ENCODE results near the gene GNB1.
"Not testable (repeated sequence)": the region's sequence is repeated elsewhere in the genome, so short reads cannot be mapped to it uniquely, and the experiment has no call there.

The GNB1 gene

DNA sequence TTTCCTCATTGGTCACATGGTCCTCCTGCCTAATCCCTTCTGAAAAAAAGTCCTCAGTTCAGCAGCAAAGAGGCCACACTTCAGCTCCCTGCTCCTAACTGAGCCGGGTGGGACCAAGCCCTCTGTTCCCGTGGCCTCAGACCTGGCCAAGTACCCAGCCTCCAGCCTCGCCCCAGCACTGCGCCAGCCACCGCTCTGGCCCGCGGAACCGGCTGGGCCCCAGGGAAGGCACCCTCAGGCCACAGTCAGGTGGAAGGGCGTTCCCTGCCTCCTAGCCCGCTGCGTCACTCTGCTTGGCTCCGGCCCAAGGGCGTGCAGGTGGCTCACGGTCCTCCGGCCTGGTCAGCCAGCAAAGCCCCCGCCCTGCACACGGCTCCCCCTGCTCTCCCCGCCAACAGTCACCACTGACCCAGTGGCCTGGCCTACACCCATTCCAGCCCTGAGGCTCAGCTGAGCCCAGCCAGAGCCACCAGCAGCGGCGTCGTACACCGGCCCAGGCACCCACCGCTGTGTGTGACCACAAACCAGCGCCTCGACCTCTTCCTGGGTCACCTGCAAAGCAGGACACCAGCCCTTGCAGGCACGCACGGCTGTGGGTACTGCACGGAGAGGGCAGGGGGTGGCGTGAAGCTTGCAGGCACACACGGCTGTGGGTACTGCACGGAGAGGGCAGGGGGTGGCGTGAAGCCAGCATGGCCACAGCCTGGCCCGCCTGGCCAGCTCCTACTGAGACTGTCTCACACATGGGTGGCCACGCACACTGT, 132.0 kb downstream of the GNB1 start:
- DNase-seq = no peak

GRCh38 chr1:1758059-1758621, 132.7 kb downstream of the GNB1 start:
- no peak for DNase-seq

DNA sequence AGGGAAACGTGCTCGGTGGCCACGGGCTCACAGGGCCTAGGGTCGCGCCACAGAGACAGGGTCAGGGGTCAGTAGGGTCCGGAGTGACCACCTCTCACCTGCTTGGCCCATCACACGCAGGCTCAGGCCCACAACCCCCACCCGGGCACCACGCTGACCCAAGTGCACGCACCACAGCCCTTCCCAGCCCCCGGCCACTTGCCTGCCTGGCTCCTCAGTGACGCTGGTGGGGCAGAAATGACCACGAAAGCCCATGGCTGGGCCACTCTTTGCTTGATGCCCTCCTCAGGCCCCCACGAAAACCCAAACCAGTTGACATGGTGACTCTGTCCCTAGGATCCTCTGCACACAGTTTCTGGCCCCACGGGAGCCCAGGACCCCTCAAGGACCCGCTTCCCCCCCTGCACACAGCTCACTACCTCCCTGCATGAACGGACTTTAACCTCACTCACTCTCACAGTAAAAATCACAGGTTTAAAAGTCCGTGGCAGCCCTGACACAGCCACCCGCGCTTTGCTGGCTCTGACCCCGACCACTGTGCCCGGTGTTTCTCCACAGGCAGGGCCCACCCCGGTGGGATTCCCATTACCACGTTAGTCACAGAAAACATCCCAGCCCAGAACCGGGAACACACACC, 133.3 kb downstream of the GNB1 start:
- DNase-seq = no peak

DNA sequence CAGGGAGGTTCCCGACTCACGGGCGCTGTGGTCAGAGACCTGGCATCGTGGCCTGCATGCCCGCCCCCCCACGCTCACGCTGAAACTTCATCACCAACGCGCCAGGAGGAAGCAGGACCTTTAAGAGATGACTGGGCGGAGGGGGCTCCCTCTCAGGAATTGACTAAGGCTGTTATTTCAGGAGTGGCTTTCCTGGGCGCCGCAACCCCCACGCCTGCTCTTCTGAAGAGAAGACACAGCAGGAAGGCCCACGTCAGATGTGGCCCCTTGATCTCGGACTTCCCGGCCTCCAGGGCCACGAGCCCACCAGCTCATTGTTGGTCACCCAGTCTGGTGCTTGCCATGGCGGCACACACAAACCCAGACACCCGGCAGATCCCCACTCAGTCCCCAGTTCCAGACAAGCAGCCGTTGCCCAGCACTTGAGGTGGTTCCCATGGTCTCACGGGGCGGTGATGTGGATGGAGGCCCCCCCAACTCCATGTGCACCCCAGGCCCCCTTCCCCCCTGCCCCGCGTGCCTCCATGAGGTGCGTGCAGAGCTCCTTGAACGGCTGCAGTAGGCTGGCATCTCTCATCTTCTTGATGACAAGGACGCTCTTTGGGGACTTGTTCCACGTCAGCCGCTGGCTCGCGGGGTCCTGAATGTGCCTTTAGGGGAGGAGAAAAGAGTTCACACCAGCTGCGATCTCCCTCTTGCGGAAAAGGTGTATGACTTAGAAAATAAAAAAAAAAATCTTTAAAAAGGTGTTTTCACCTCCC, 134.0 kb downstream of the GNB1 start:
- no peak for DNase-seq

- no peak for DNase-seq
Observed at GRCh38 chr1:1755852-1756251, 135.0 kb downstream of the GNB1 start.

DNA sequence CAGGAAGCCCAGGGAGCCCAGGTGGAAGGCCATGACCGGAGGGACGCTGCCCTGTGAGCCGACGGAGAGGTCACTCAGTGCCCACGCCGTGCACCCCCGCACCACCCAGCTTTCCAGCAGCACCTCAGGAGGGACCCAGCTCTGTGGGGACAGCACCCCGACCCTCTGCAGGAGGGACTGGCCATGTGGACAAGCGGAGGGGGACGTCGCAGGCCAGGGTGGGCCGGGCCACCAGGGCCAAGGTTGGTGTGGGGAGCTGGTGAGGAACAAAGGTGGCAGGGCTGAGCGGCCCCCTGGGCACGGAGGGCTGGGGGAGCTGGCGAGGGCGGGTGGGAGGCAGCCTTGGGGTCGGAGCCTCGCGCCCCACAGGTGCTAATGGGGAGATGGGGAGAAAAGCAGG, 135.5 kb downstream of the GNB1 start:
- DNase-seq = no peak

- no peak for DNase-seq
Observed at GRCh38 chr1:1754051-1754815, 136.7 kb downstream of the GNB1 start.

- DNase-seq = no peak
Observed at GRCh38 chr1:1753607-1754005, 137.3 kb downstream of the GNB1 start.

- no peak for DNase-seq
Observed at GRCh38 chr1:1752636-1753606, 138.0 kb downstream of the GNB1 start.

- no peak for DNase-seq
Observed at GRCh38 chr1:1752190-1752589, 138.7 kb downstream of the GNB1 start.

DNA sequence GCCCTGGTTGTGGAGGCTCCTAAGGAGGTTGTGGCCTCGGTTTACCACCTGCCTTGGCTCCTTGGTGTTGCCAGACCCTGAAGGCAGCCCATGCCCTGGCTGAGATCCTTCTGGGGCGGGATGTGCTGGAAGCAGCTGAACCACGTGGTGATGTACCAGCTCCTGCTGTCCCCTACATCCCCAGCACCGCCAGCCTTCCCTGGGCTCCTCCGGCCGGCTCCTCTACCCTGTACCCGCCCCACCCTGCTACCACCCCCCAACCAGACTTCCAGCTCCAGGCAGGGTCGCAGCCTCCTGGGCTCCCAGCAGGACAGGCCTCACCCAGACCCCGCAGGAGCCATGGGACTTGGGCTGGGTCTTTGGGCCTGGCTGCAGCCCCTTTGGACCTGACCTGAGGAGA, 140.9 kb downstream of the GNB1 start:
- DNase-seq = not testable (repeated sequence)

GRCh38 chr1:1748686-1749321, 142.1 kb downstream of the GNB1 start:
- no peak for DNase-seq

GRCh38 chr1:1746566-1746909, 144.3 kb downstream of the GNB1 start:
- not testable (repeated sequence) for DNase-seq

DNA sequence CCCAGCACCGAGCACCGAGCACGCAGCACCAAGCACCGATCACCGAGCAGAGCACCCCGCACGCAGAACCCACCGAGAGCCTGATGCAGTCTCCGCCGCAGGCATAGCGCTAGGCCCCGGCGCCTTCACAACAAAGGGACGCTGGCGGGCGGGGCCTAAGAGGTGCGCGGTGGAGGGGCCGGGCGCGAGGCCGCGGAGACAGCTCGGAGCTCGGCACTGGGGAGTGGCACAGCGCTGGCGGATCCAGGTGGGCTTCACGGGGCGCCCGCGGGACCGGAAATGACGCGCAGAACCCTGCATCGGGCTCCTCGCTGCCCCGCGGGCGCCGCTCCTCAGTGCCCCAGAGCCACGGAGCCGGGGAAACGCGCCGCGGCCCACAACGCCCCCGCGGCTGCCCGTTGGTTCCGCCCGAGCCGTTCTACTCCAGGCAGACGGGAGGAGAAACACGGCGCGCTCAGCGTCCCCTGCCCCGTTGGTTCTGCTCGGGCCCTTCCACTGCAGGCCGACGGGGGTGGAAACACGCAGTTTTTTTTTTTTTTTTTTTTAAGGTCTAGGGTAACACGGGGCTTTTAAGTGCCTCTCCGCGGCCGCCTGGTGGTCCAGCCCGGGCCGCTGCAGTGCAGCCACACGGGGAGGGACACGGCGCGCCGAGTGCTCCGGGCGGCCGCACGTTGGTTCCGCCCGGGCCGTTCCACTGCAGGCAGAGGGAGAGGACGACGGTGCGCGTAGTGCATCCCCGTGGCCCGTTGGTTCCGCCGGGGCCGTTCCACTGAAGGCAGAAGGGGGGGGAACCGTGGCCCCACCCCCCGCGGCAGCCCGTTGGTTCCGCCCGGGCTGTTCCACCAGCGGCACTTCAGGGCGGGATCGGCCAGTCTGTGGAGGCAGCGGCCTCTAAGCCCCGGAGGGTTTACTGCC, 145.0 kb downstream of the GNB1 start:
- DNase-seq = peak; percentile 30 to 76

GRCh38 chr1:1742529-1742928, 148.4 kb downstream of the GNB1 start:
- DNase-seq = not testable (repeated sequence)

GRCh38 chr1:1741013-1741412, 149.9 kb downstream of the GNB1 start:
- DNase-seq = not testable (repeated sequence)

DNA sequence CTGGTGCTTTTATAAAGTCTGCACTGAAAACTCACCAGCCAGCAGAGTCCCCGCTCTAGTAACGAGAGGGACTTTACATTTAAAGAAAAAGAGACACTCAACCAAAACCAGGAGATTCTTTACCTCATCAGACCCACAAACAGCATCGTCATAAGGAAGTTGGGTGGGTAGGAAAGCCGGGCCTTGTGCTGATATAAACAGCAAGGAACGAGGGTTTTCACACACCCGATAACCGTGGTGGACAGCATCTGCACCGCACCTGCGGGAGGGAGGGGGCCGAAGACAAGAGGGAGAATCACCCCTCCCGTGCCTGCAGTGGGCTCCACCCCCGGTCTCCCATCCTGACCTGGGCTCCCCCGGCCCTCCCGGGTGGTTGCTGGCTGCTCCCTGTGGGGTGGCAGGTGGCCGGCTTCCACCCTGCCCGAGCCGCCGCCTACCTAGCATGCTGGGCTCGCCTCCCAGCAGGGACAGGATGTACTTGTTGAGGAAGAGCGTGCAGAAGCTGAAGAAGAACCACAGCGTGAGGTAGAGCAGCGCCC, 152.0 kb downstream of the GNB1 start:
- DNase-seq = not testable (repeated sequence)

- DNase-seq = not testable (repeated sequence)
Observed at GRCh38 chr1:1737675-1738590, 153.0 kb downstream of the GNB1 start.

All from NCI-H2081 (cell line).